IPS-18a (cell line): ENCODE results near the gene PALM.

Experiments
- H3K27ac ChIP-seq: one replicate; pipeline ENCODE4 v1.5.1; 2013; ENCODE audit warnings: low read length
- H3K27me3 ChIP-seq: one replicate; pipeline ENCODE4 v1.6.1; 2013; ENCODE audit warnings: mild to moderate bottlenecking, low read length; ENCODE audit not compliant: control insufficient read depth, insufficient read depth
- H3K36me3 ChIP-seq: one replicate; pipeline ENCODE4 v1.6.1; 2013; ENCODE audit warnings: low read depth, low read length; ENCODE audit not compliant: control insufficient read depth
- H3K4me1 ChIP-seq: one replicate; pipeline ENCODE4 v1.6.1; 2013; ENCODE audit warnings: low read depth, low read length; ENCODE audit not compliant: control insufficient read depth
- H3K4me3 ChIP-seq: one replicate; pipeline ENCODE4 v1.5.1; 2013; ENCODE audit warnings: low read length
- H3K9ac ChIP-seq: one replicate; pipeline ENCODE4 v1.6.1; 2013; ENCODE audit warnings: mild to moderate bottlenecking, low read length, moderate library complexity
- H3K9me3 ChIP-seq: one replicate; pipeline ENCODE4 v1.6.1; 2013; ENCODE audit warnings: low read depth, low read length; ENCODE audit not compliant: control insufficient read depth

Gene PALM

DNA sequence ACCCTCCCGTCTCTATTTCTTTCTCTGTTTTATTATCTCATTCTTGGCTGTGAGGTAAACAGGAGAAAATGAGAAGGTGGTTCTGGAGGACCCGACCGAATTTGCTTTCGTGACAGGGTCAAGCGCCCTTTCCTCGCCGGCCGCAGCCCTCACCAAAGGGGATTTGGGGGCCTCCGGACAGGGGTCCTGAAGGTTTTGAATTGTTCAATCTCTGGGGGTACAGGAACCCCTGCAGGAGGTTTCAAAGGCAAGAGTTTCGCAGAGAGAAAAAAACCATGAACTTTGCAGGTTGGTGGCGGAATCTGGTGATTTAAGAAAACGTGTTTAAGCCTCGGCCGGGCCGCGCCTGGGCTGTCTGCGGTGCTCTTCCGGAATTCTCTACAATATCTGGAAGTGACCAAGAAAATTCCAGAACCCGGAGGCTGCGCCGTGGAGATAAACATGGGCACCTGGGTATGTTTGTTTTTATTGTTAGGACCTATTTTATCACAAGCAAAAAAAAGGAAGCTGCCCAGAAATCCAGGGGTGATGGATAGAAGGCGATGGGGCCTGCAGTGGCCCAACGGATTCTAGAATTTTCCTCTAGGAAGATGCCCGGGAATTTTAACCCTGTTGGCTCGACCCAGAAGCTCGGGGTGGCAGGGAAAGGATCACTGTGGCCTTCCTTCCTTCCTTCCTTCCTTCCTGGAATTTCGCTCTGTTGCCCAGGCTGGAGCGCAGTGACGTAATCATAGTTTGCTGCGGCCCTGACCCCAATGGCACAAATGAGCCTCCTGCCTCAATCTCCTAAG, 74.3 kb downstream of the PALM start:
- Histone ChIP-seq H3K4me1 (peaks cover 13% of the 10 kb centered on the region), H3K9me3 (no peaks in the 10 kb centered on the region), H3K9ac (peak overlapping the region; percentile 18), H3K27ac (no peak overlapping the region), H3K4me3 (peak overlapping the region; percentile 45), H3K36me3 (no peaks in the 10 kb centered on the region), H3K27me3 (no peaks in the 10 kb centered on the region)

DNA sequence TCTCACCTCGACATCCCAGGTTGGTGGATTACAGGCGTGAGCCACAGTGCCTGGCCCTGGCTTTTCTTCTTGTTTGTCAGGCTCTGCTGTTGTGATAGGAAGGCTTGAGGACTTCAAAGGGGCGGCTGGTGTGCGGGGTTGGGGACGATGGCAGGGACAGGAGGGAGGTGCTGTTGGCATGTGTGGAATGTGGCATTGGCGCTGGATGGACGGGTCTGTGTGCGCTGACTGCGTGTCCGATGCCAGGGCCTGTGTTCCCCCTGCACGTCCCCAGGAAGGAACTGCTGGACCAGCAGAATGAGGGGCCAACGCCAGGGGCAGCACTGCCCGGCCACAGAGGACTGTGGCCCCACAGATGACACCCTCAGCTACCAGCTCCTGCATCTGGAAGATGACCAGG, 75.8 kb downstream of the PALM start:
- H3K9me3 ChIP-seq, result no peaks in the 10 kb centered on the region
- H3K4me3 ChIP-seq, result no peak overlapping the region
- H3K27me3 ChIP-seq, result no peaks in the 10 kb centered on the region
- H3K9ac ChIP-seq, result no peak overlapping the region
- H3K4me1 ChIP-seq, result peaks cover 22% of the 10 kb centered on the region
- no peak overlapping the region for H3K27ac ChIP-seq
- H3K36me3 ChIP-seq, result no peaks in the 10 kb centered on the region

- no peaks in the 10 kb centered on the region for H3K27me3 ChIP-seq
- no peaks in the 10 kb centered on the region for H3K9me3 ChIP-seq
- no peak overlapping the region for H3K9ac ChIP-seq
- peaks cover 21% of the 10 kb centered on the region for H3K4me1 ChIP-seq
- no peak overlapping the region for H3K27ac ChIP-seq
- no peaks in the 10 kb centered on the region for H3K36me3 ChIP-seq
- H3K4me3 ChIP-seq, result no peak overlapping the region
These were observed 78.8 kb downstream of the PALM start for GRCh38 chr19:787536-787935.

GRCh38 chr19:788686-788982, 79.9 kb downstream of the PALM start:
- H3K9ac ChIP-seq, result peak overlapping the region; percentile 40
- no peak overlapping the region for H3K4me3 ChIP-seq
- no peaks in the 10 kb centered on the region for H3K9me3 ChIP-seq
- peaks cover 13% of the 10 kb centered on the region for H3K4me1 ChIP-seq
- no peaks in the 10 kb centered on the region for H3K36me3 ChIP-seq
- no peaks in the 10 kb centered on the region for H3K27me3 ChIP-seq
- no peak overlapping the region for H3K27ac ChIP-seq

- Histone ChIP-seq H3K4me1 (peaks cover 13% of the 10 kb centered on the region), H3K9ac (peak overlapping the region; percentile 40), H3K36me3 (no peaks in the 10 kb centered on the region), H3K27me3 (no peaks in the 10 kb centered on the region), H3K4me3 (no peak overlapping the region), H3K9me3 (no peaks in the 10 kb centered on the region), H3K27ac (peak overlapping the region; percentile 9)
These were observed 80.4 kb downstream of the PALM start for GRCh38 chr19:788983-789700.

GRCh38 chr19:789701-790060, 80.9 kb downstream of the PALM start:
- Histone ChIP-seq H3K36me3 (no peaks in the 10 kb centered on the region), H3K27me3 (no peaks in the 10 kb centered on the region), H3K9me3 (no peaks in the 10 kb centered on the region), H3K9ac (peak overlapping the region; percentile 40), H3K4me1 (peaks cover 13% of the 10 kb centered on the region), H3K4me3 (no peak overlapping the region), H3K27ac (no peak overlapping the region)

GRCh38 chr19:791007-791566, 82.4 kb downstream of the PALM start:
- Histone ChIP-seq H3K9ac (no peak overlapping the region), H3K27ac (no peak overlapping the region)

GRCh38 chr19:791567-792305, 83.0 kb downstream of the PALM start:
- Histone ChIP-seq H3K9me3 (no peaks in the 10 kb centered on the region), H3K27ac (no peak overlapping the region), H3K4me1 (peaks cover 13% of the 10 kb centered on the region), H3K9ac (no peak overlapping the region), H3K4me3 (no peak overlapping the region), H3K27me3 (no peaks in the 10 kb centered on the region), H3K36me3 (no peaks in the 10 kb centered on the region)

More at GRCh38 chr19:791007-791566, 82.4 kb downstream of the PALM start:
- H3K4me3 ChIP-seq, result no peak overlapping the region
- H3K4me1 ChIP-seq, result peaks cover 13% of the 10 kb centered on the region
- H3K9me3 ChIP-seq, result no peaks in the 10 kb centered on the region
- no peaks in the 10 kb centered on the region for H3K36me3 ChIP-seq
- H3K27me3 ChIP-seq, result no peaks in the 10 kb centered on the region

DNA sequence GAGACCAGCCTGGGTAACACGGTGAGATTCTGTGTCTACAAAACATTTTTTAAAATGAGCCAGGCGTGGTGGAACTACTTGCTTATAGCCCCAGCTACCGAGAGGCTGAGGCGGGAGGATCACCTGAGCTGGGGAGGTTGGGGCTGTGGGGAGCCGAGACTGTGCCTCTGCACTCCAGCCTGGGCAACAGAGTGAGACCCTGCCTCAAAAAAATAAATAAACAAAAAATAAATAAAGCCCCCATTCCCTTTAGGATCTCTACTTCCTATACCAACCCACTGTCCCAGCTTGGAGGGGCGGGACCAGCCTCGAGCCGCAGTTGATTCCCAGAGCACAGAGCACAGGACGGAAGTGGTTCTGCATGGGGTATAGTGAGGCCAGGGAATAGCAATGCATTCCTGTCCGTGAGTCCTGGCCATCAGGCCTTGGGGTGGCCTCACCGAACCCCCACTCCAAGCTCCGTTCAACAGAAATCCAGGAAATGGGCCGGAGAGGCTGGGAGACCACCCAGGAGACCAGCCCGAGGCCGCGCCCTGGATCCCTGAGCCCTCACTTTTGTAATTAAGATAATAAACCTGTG, 83.7 kb downstream of the PALM start:
- Histone ChIP-seq H3K27ac (no peak overlapping the region), H3K36me3 (no peaks in the 10 kb centered on the region), H3K27me3 (no peaks in the 10 kb centered on the region), H3K9ac (no peak overlapping the region), H3K4me3 (no peak overlapping the region), H3K9me3 (no peaks in the 10 kb centered on the region), H3K4me1 (peaks cover 13% of the 10 kb centered on the region)

DNA sequence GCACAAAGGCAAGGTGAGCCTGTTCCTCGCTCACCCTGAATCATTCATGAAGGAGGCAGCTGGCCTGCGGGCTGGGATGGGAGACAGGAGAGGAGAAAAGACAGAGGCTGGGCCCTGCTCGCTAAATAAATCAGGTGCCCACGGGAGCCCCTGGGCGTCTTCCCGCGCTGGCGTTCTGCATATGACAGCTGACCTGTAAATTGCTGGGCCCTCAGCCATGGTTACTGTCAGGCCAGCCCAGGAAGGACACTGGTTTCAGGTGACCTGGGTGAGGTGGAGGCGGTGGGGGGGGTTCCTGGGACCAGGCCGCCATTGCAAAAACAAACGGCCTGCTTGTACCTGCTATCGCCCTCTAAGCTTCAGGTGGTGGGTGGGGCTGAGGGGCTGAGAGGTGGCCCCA, 85.1 kb downstream of the PALM start:
- Histone ChIP-seq H3K27me3 (no peaks in the 10 kb centered on the region), H3K9me3 (no peaks in the 10 kb centered on the region), H3K4me3 (no peak overlapping the region), H3K36me3 (no peaks in the 10 kb centered on the region), H3K9ac (no peak overlapping the region), H3K27ac (no peak overlapping the region), H3K4me1 (peaks cover 10% of the 10 kb centered on the region)

DNA sequence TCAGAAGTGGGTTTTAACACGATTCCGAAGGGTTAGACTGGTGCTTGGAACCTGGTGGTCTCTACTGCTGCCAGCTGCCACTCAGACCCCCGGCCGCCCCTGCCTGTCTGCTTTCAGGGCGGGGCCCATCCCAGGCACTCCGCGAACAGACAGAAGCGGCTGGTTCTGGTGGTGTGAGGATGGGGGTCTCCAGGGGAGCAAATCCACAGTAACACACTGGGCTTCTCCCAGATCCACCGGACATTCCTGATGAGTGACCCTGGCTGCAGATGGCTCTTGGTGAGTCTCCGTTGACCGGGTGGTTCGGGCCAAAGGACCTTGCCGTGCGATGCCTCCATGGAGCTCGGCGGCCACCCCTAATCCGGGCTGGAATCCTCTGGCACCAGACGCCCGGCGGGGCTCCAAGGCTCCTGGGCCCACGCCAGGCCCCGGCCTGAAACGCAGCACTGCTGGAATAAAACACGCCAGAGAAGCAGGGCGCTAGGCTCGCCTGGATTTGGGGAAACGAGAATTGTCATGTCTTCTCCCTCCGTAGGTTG, 86.4 kb downstream of the PALM start:
- Histone ChIP-seq H3K9ac (no peak overlapping the region), H3K27me3 (no peaks in the 10 kb centered on the region), H3K27ac (no peak overlapping the region), H3K4me3 (no peak overlapping the region), H3K9me3 (no peaks in the 10 kb centered on the region), H3K4me1 (peaks cover 6% of the 10 kb centered on the region), H3K36me3 (peaks cover 10% of the 10 kb centered on the region)
